Mucosa of descending colon (tissue), 3 donors: ENCODE results near the gene PADI1. TPM values are rescaled to one million over a fixed set of nuclear protein-coding genes. Genes with fewer than 3 reads are reported as not detected.

Source experiments
- ATAC-seq: fragments of 200-7000 bp; cut with Tn5 transposase; one replicate; pipeline ENCODE4 v1.9.1; 2020; ENCODE audit warnings: mild to moderate bottlenecking, moderate library complexity
- DNase-seq, 3 donors: peaks; one replicate each; pipeline ENCODE4 v3.0.0-alpha.2; 2020
- H3K36me3 ChIP-seq: fragments of 200-600 bp; one replicate; pipeline ENCODE4 v1.8.0; 2021; ENCODE audit warnings: low read depth, mild to moderate bottlenecking
- H3K4me1 ChIP-seq: fragments of 200-600 bp; one replicate; pipeline ENCODE4 v1.8.0; 2021; ENCODE audit warnings: low read depth, mild to moderate bottlenecking
- H3K4me3 ChIP-seq: fragments of 200-600 bp; one replicate; pipeline ENCODE4 v1.8.0; 2021; ENCODE audit warnings: mild to moderate bottlenecking
- H3K9me3 ChIP-seq: fragments of 200-600 bp; one replicate; pipeline ENCODE4 v1.8.0; 2021; ENCODE audit warnings: mild to moderate bottlenecking
- intact Hi-C, 2 donors: fragments of 100-400 bp; cut with DNase I in 1 of 2; cut with micrococcal nuclease in 1 of 2; formaldehyde crosslinking; loops; one replicate each; pipeline versions ENCODE4 v1.11.0 to v1.11.1; 2022; cut with DNase I, micrococcal nuclease
- total RNA-seq, 3 donors: library from RNA; stranded (reverse); fragmentation: NEBNext Ultra II Directional in 2 of 3; extraction: Animal tissue kit (Norgen Biotek cat#: 25700) in 2 of 3; gene quantifications; one replicate each; pipeline versions ENCODE4 v1.2.1 to v1.2.4, GENCODE V29; 2021 to 2023
- TF ChIP-seq, protein P1 (sequence below): fragments of 200-600 bp; IDR thresholded peaks from one replicate; pipeline ENCODE4 v1.8.0; 2022; ENCODE audit warnings: antibody characterized with exemption, mild to moderate bottlenecking
- donor health status: DM: no; HTN: no; CAD: no; lungs with moderate emphysema.
- donor health status: DM: no; HTN: no; CAD: no.
- donor health status: DM: no; HTN: yes; CAD: no.

Gene PADI1
- total RNA-seq, 3 donors from 2014 or later: 0.25 to 0.65 (median 0.38) TPM

DNA sequence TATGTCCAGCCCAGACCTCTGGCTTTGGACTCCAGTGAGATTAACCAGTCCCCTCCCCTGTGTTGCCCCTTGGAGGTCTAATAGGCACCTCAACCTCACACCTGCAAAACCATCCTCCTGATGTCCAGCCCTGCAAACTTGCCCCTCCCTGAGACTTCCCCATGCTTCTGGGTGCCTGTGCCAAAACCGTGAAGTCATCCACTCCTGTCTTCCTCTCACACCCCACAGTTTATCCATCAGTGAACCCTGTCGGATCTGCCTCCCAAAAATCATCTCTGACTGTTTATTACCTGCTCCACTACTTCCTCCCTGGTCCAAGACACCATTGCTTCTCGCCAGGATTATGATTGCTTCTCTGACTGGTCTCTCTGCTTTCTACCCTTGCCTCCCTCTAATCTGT, 31.7 kb upstream of the PADI1 start:
- intact Hi-C loops: no loop called here
- Histone ChIP-seq H3K36me3 (no peaks in the 10 kb centered on the region), H3K4me1 (no peaks in the 10 kb centered on the region), H3K4me3 (no peak overlapping the region), H3K9me3 (no peaks in the 10 kb centered on the region)
- TF ChIP-seq, protein P1, sequence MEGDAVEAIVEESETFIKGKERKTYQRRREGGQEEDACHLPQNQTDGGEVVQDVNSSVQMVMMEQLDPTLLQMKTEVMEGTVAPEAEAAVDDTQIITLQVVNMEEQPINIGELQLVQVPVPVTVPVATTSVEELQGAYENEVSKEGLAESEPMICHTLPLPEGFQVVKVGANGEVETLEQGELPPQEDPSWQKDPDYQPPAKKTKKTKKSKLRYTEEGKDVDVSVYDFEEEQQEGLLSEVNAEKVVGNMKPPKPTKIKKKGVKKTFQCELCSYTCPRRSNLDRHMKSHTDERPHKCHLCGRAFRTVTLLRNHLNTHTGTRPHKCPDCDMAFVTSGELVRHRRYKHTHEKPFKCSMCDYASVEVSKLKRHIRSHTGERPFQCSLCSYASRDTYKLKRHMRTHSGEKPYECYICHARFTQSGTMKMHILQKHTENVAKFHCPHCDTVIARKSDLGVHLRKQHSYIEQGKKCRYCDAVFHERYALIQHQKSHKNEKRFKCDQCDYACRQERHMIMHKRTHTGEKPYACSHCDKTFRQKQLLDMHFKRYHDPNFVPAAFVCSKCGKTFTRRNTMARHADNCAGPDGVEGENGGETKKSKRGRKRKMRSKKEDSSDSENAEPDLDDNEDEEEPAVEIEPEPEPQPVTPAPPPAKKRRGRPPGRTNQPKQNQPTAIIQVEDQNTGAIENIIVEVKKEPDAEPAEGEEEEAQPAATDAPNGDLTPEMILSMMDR: no peak
- DNase-seq (no peak), ATAC-seq (no peak)

DNA sequence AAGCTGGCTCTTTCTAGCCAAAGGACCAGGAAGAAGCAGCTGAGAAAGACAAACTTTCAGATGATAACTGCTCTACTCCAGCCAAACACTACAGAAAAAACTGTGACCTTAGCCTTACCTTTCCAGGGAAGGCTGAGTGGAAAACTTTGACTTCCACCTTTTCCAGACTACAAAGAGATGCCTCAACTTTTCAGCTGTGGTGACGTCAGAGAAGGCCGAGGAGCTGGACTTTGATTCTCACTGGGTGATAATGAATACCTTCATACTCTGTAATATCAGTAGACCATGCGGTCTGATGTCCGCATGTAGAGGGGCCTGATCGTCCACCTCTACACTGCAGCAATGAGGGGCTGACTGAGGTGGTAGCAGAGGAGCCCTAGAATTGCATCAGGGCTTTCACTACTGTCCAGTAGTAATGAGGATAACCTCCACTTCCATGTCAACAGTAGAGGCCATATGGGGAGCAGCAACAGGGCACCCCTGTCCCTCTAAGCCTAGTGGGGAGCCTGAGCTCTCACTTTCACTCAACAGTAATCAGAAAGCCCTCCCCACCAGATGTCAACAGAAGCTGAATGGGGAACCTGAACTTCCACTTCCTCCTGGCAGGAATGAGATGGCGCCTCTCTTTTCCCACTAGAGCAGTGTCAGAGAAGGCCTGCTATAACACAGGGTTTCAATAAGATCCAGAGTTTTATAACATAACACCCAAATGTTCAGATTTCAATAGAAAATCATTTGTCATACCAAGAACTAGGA, 28.4 kb upstream of the PADI1 start:
- TF ChIP-seq, protein P1: no peak
- DNase-seq (no peak), ATAC-seq (no peak)
- H3K4me3 ChIP-seq: no peak overlapping the region
- intact Hi-C loops: no loop called here
- H3K9me3 ChIP-seq: no peaks in the 10 kb centered on the region
- H3K36me3 ChIP-seq: no peaks in the 10 kb centered on the region
- H3K4me1 ChIP-seq: no peaks in the 10 kb centered on the region

DNA sequence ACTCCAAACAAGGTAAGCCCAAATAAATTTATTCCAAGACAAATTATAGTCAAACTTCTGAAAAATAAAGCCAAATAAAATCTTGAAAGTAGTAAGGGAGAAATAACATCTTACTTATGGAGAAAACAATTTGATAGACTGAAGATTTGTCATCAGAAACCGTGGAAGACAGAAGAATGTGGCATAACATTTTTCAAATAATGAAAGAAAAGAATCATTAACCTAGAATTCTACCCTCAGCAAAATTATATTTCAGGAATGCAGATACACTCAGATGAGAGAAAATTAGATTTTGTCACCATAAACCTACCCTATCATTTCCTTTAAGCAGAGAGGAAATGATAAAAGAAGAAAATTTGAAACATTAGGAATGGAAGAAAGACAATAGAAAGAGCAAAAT, 27.3 kb upstream of the PADI1 start:
- intact Hi-C loops: no loop called here
- TF ChIP-seq, protein P1: no peak
- H3K4me1 ChIP-seq: no peaks in the 10 kb centered on the region
- no peaks in the 10 kb centered on the region for H3K9me3 ChIP-seq
- DNase-seq: no peak
- H3K36me3 ChIP-seq: no peaks in the 10 kb centered on the region
- no peak overlapping the region for H3K4me3 ChIP-seq
- no peak for ATAC-seq

DNA sequence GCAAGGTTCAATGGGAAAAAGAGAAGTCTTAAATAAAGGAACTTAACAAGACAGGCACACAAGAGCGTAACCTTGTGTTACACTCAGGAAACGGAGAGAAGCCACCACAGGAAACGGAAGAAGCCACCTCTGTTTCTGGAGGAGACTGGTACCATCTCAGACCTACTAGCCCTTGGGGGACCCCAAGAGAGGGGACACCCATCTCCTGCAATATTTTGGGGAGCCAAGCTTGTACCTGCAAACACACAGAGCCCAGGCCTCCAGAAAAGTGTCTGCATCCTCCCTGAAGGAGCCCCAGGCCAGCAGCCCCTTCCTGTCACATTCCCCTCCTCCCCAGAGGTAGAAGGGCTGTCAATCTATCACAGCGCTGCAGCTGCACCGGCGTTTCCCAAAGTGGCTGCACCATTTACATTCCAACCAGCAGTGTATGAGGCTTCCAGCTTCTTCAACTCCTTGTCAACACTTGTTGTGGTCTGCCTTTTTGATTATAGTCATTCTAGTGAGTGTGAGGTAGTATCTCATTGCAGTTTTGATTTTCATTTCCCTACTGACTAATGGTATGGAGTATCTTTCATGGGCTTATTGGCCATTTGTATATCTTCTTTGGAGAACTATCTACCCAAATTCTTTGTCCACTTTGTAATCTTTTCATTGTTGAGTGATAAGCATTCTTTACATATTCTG, 23.0 kb upstream of the PADI1 start:
- intact Hi-C loops: no loop called here
- Histone ChIP-seq H3K9me3 (no peaks in the 10 kb centered on the region), H3K4me1 (no peaks in the 10 kb centered on the region), H3K4me3 (no peak overlapping the region), H3K36me3 (no peaks in the 10 kb centered on the region)
- TF ChIP-seq, protein P1: no peak
- DNase-seq (no peak), ATAC-seq (peak; percentile 24)

DNA sequence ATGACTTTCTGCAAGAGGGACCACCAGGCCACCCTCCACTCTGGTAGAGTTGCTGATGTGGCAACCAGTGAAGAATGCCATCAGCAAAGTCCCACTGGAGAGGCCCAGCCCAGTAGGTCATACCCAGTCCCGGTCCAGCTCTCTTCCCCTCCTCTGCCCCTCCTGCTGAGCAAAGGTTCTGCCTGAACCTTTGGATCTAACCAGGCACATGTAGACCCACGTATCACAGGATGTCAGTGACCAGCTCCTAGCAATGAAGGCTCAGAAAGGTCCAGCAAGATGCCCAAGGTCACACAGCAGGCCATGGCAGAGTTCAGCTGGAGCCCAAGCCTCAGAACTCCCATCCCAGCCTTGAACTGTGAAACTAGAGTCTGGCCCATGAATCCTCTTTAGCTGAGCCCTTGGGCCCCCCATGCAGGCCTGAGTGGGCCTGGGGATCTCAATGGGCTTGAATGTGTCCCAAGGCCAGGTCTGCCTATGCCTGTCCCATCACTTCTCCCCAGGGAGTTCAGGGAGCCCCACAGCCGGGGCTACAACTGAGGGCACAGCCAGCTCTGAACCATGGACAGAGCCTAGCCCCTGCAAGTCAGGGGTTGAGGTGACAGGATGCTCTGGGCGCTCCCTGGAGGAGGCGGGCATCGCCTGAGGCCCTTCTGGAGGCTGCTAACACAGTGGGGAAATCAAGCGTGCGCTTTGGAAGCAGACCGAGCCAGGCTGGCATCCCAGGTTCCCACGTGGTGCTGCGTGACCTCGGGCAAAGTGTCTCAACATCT, 21.4 kb upstream of the PADI1 start:
- Histone ChIP-seq H3K4me3 (no peak overlapping the region), H3K4me1 (no peaks in the 10 kb centered on the region), H3K36me3 (no peaks in the 10 kb centered on the region), H3K9me3 (no peaks in the 10 kb centered on the region)
- DNase-seq (no peak), ATAC-seq (no peak)
- intact Hi-C loops: no loop called here
- TF ChIP-seq, protein P1: no peak
